Esophagus muscularis mucosa (tissue), 4 donors: Measurements from ENCODE around the gene PKP1. TPM values are rescaled to one million over a fixed set of nuclear protein-coding genes. Genes with fewer than 3 reads are reported as not detected.

ENCODE experiments used
- DNase-seq: peaks from one replicate; pipeline ENCODE4 v3.0.0-alpha.2; 2017; ENCODE audit errors: extremely low spot score
- H3K27ac ChIP-seq, 4 donors: fragments of 200-600 bp; sonication (generic); replicated peaks in 1 of 4; 1 replicate in 3 of 4; 2 replicates in 1 of 4; pipeline ENCODE4 v1.5.1; 2016 to 2019; ENCODE audit warnings: mild to moderate bottlenecking in 1 of 4
- H3K27me3 ChIP-seq, 4 donors: fragments of 200-600 bp; sonication (generic); one replicate each; pipeline versions ENCODE4 v1.5.1 to v1.6.0; 2016 to 2019
- H3K36me3 ChIP-seq, 4 donors: fragments of 200-600 bp; sonication (generic); one replicate each; pipeline ENCODE4 v1.5.1; 2016 to 2019
- H3K4me1 ChIP-seq, 4 donors: fragments of 200-600 bp; sonication (generic); one replicate each; pipeline ENCODE4 v1.5.1; 2016 to 2019
- H3K4me3 ChIP-seq, 4 donors: fragments of 200-600 bp; sonication (generic); 1 replicate in 2 of 4; 2 replicates in 2 of 4; pipeline ENCODE4 v1.5.1; 2016 to 2019; ENCODE audit warnings: mild to moderate bottlenecking in 4 of 4, moderate library complexity in 1 of 4
- H3K9me3 ChIP-seq, 4 donors: fragments of 200-600 bp; sonication (generic); 1 replicate in 3 of 4; 2 replicates in 1 of 4; pipeline ENCODE4 v1.5.1; 2016 to 2019
- CTCF ChIP-seq, 3 experiments: fragments of 200-600 bp in 2 of 3; fragments of 450-650 bp in 1 of 3; sonication (generic) in 2 of 3; IDR thresholded peaks; one replicate each; pipeline ENCODE4 v1.5.1; 2017 to 2019; ENCODE audit warnings: antibody characterized with exemption in 3 of 3, mild to moderate bottlenecking in 2 of 3, moderate library complexity in 1 of 3
- EP300 ChIP-seq: sonication (generic); formaldehyde crosslinking; IDR thresholded peaks from one replicate; pipeline ENCODE4 v1.6.1; 2017; ENCODE audit warnings: antibody characterized with exemption
- POLR2A ChIP-seq: fragments of 450-650 bp; IDR thresholded peaks from one replicate; pipeline ENCODE4 v1.6.1; 2017; ENCODE audit warnings: antibody characterized with exemption, moderate library complexity, mild to moderate bottlenecking, low read depth
- POLR2AphosphoS5 ChIP-seq, 2 donors: sonication (generic); formaldehyde crosslinking; IDR thresholded peaks; one replicate each; pipeline ENCODE4 v1.6.1; 2017; ENCODE audit warnings: antibody characterized with exemption in 2 of 2
- WGBS: methylation state at CpG from one replicate; pipeline ENCODE4 v1.1.5; 2018; 5-methylcytosine and 5-hydroxymethylcytosine counted together
- intact Hi-C: fragments of 100-400 bp; cut with DNase I; formaldehyde crosslinking; loops from one replicate; pipeline ENCODE4 v1.15.1; 2023
- total RNA-seq, 4 donors: library from RNA; depleted of rRNA; stranded (reverse); fragments of >200 nt; gene quantifications; one replicate each; pipeline versions ENCODE4 v1.1.0 to v1.2.1, GENCODE V29; 2016

PKP1 gene
- total RNA-seq, 4 donors from 2014 or later = 0.50 to 1.9 (median 1.3) TPM

DNA sequence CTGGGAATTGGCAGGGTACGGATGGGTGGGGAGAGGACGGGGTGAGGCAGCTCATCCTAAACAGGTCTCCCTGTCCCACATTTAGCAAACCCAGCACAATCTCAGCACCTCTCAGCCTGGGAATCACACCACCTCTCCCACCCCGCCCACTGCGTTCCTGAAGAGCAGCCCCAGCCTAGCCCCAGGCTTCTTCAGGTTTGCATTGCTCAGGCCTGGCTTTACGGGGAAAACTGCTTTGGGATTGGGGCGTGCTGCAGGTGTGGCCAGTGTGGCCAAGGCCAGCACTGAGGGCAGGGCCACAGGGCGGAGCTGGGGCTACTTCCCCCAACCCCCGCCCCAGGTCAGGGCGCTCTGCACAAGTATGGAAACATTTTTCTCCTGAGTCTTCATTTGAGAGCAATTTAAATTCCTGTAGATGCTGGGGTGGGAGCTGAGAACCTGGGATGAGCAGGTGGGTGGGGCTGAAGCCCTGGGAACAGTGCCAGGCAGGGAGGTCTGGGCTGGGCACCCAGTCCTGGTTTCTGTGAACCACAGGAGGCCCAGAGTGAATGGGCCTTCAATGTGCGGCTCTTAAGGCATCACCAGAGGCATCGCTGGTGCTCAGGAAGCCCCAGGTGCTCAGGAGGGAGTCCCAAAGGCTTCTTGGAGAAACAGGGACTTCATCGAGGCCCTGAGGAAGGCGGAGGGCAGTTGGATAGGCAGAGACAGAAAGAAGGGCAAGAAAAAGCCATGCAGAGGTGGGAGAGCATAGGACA is 70.1 kb downstream of the PKP1 start:
- Histone ChIP-seq H3K4me1 (peaks cover 0 to 9% (median 0%) of the 10 kb centered on the region in 4 donors), H3K27me3 (peaks cover 0 to 42% (median 0%) of the 10 kb centered on the region in 4 donors), H3K27ac (no peak overlapping the region), H3K9me3 (no peaks in the 10 kb centered on the region), H3K4me3 (no peak overlapping the region), H3K36me3 (no peaks in the 10 kb centered on the region)
- TF ChIP-seq EP300 (no peak), POLR2A (no peak), CTCF (IDR thresholded peaks at IDR 0.05) (no peak), POLR2AphosphoS5 (IDR thresholded peaks at IDR 0.05) (no peak)
- 85% methylated on average over 8 of the region's 13 CpGs for WGBS
- DNase-seq = no peak
- intact Hi-C loops = no loop called here

DNA sequence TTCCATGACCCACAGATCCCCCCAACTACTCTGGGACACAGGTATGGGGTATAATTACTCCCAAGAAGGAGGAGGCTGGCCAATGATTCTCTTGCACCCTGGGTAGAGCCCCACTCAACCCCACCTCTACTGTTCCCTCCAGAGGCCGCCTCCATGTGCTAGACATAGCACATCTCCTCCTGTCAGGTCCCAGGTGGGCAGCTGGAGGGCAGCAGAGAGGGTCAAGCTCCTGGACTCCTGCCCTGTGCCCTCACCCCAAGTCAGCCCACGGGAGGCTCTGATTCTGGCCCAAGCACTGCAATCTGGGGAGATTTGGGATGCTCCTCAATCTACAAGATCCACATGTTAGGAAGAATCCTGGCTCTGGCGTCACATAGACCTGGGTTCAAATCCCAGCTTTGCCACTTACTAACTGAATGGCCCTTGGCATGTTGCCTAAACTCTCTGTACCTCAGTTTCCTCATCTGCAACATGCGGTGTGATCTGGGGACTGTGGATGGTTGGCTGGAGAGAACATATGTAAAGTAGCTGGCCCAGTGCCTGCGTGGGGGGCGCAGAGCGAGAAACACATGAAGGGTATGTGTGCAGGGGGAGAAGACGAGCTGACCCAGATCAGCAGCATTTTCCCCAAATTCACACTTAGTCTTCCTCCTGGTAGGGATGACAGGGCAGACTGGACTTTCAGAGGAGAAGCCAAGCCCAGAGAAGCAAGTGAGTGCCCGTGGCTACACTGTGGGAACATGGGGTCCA is 71.0 kb downstream of the PKP1 start:
- peaks cover 0 to 4% (median 0%) of the 10 kb centered on the region in 4 donors for H3K36me3 ChIP-seq
- no peaks in the 10 kb centered on the region for H3K9me3 ChIP-seq
- TF ChIP-seq POLR2A (no peak), EP300 (no peak), CTCF (IDR thresholded peaks at IDR 0.05) (no peak), POLR2AphosphoS5 (IDR thresholded peaks at IDR 0.05) (no peak)
- no peak overlapping the region for H3K4me3 ChIP-seq
- 93% methylated on average over 9 of the region's 9 CpGs for WGBS
- intact Hi-C loops = no loop called here
- H3K27ac ChIP-seq = no peak overlapping the region
- peaks cover 0 to 12% (median 3%) of the 10 kb centered on the region in 4 donors for H3K4me1 ChIP-seq
- peaks cover 0 to 35% (median 0%) of the 10 kb centered on the region in 4 donors for H3K27me3 ChIP-seq
- no peak for DNase-seq

DNA sequence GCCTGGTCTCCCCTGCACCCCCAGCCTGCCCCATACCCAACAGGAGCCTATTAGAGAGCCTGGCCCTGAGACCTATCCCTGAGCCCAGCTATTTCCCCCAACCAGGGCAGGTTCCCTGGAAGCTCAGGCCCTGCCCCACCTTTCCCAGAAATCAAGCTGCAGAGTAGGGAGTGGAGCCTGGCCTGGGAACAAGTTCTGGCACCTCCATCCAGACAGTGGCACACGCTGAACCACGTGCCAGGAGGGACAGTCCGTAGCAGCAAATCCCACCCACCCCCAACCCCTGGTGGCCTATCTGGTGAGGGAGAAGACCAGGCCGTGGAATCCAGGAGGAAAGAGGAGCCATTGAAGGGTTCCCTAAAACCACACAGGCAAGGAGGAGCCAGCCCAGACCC is 71.6 kb downstream of the PKP1 start:
- Histone ChIP-seq H3K4me3 (no peak overlapping the region), H3K27ac (no peak overlapping the region), H3K9me3 (no peaks in the 10 kb centered on the region), H3K36me3 (peaks cover 0 to 10% (median 0%) of the 10 kb centered on the region in 4 donors), H3K27me3 (peaks cover 0 to 35% (median 0%) of the 10 kb centered on the region in 4 donors), H3K4me1 (peaks cover 0 to 15% (median 3%) of the 10 kb centered on the region in 4 donors)
- TF ChIP-seq EP300 = no peak
- no peak for TF ChIP-seq POLR2A
- TF ChIP-seq POLR2AphosphoS5 (IDR thresholded peaks at IDR 0.05) = no peak
- no peak for TF ChIP-seq CTCF (IDR thresholded peaks at IDR 0.05)
- 44% methylated on average over 4 of the region's 4 CpGs for WGBS
- intact Hi-C loops = no loop called here
- DNase-seq = no peak

DNA sequence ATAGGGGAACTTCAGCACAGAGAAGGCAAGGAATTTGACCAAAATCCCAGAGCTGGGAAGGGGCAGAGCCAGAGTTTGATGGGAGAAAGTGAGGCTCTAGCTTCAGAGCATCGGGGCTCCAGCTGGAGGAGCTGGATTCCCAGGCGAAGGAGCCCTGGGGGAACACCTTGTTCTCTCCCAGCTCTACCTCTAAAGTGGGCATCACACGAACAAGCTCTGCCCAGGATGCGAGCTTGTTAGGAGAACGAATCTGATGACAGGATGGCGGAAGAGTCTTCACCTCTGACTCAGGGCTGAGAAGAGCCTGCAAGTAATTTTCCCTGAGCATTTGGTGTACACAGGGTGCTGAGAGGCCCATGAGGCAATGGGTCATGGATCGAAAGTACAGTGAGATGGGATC is 72.2 kb downstream of the PKP1 start:
- H3K9me3 ChIP-seq = no peaks in the 10 kb centered on the region
- H3K27ac ChIP-seq = no peak overlapping the region
- peaks cover 0 to 15% (median 3%) of the 10 kb centered on the region in 4 donors for H3K4me1 ChIP-seq
- H3K36me3 ChIP-seq = peaks cover 0 to 16% (median 0%) of the 10 kb centered on the region in 4 donors
- TF ChIP-seq EP300 = no peak
- TF ChIP-seq POLR2AphosphoS5 (IDR thresholded peaks at IDR 0.05) = no peak
- TF ChIP-seq CTCF (IDR thresholded peaks at IDR 0.05) = no peak
- TF ChIP-seq POLR2A = no peak
- DNase-seq = no peak
- intact Hi-C loops = no loop called here
- H3K4me3 ChIP-seq = no peak overlapping the region
- peaks cover 0 to 35% (median 0%) of the 10 kb centered on the region in 4 donors for H3K27me3 ChIP-seq
- 92% methylated on average over 7 of the region's 7 CpGs for WGBS
